Esophagus muscularis mucosa (tissue), 4 donors: Measurements from ENCODE around the gene PTPRN2. TPM values are rescaled to one million over a fixed set of nuclear protein-coding genes. Genes with fewer than 3 reads are reported as not detected.

Source experiments
- DNase-seq: peaks from one replicate; pipeline ENCODE4 v3.0.0-alpha.2; 2017; ENCODE audit errors: extremely low spot score
- H3K27ac ChIP-seq, 4 donors: fragments of 200-600 bp; sonication (generic); replicated peaks in 1 of 4; 1 replicate in 3 of 4; 2 replicates in 1 of 4; pipeline ENCODE4 v1.5.1; 2016 to 2019; ENCODE audit warnings: mild to moderate bottlenecking in 1 of 4
- H3K27me3 ChIP-seq, 4 donors: fragments of 200-600 bp; sonication (generic); one replicate each; pipeline versions ENCODE4 v1.5.1 to v1.6.0; 2016 to 2019
- H3K36me3 ChIP-seq, 4 donors: fragments of 200-600 bp; sonication (generic); one replicate each; pipeline ENCODE4 v1.5.1; 2016 to 2019
- H3K4me1 ChIP-seq, 4 donors: fragments of 200-600 bp; sonication (generic); one replicate each; pipeline ENCODE4 v1.5.1; 2016 to 2019
- H3K4me3 ChIP-seq, 4 donors: fragments of 200-600 bp; sonication (generic); 1 replicate in 2 of 4; 2 replicates in 2 of 4; pipeline ENCODE4 v1.5.1; 2016 to 2019; ENCODE audit warnings: mild to moderate bottlenecking in 4 of 4, moderate library complexity in 1 of 4
- H3K9me3 ChIP-seq, 4 donors: fragments of 200-600 bp; sonication (generic); 1 replicate in 3 of 4; 2 replicates in 1 of 4; pipeline ENCODE4 v1.5.1; 2016 to 2019
- EP300 ChIP-seq: sonication (generic); formaldehyde crosslinking; IDR thresholded peaks from one replicate; pipeline ENCODE4 v1.6.1; 2017; ENCODE audit warnings: antibody characterized with exemption
- POLR2A ChIP-seq: fragments of 450-650 bp; IDR thresholded peaks from one replicate; pipeline ENCODE4 v1.6.1; 2017; ENCODE audit warnings: antibody characterized with exemption, moderate library complexity, mild to moderate bottlenecking, low read depth
- POLR2AphosphoS5 ChIP-seq, 2 donors: sonication (generic); formaldehyde crosslinking; IDR thresholded peaks; one replicate each; pipeline ENCODE4 v1.6.1; 2017; ENCODE audit warnings: antibody characterized with exemption in 2 of 2
- WGBS: methylation state at CpG from one replicate; pipeline ENCODE4 v1.1.5; 2018; 5-methylcytosine and 5-hydroxymethylcytosine counted together
- intact Hi-C: fragments of 100-400 bp; cut with DNase I; formaldehyde crosslinking; loops from one replicate; pipeline ENCODE4 v1.15.1; 2023
- total RNA-seq, 4 donors: library from RNA; depleted of rRNA; stranded (reverse); fragments of >200 nt; gene quantifications; one replicate each; pipeline versions ENCODE4 v1.1.0 to v1.2.1, GENCODE V29; 2016
- TF ChIP-seq, protein P1 (sequence below), 3 experiments: fragments of 200-600 bp in 2 of 3; fragments of 450-650 bp in 1 of 3; sonication (generic) in 2 of 3; IDR thresholded peaks; one replicate each; pipeline ENCODE4 v1.5.1; 2017 to 2019; ENCODE audit warnings: antibody characterized with exemption in 3 of 3, mild to moderate bottlenecking in 2 of 3, moderate library complexity in 1 of 3

PTPRN2 gene
- total RNA-seq, 4 donors from 2014 or later, result 2.1 to 3.1 (median 3.1) TPM

DNA sequence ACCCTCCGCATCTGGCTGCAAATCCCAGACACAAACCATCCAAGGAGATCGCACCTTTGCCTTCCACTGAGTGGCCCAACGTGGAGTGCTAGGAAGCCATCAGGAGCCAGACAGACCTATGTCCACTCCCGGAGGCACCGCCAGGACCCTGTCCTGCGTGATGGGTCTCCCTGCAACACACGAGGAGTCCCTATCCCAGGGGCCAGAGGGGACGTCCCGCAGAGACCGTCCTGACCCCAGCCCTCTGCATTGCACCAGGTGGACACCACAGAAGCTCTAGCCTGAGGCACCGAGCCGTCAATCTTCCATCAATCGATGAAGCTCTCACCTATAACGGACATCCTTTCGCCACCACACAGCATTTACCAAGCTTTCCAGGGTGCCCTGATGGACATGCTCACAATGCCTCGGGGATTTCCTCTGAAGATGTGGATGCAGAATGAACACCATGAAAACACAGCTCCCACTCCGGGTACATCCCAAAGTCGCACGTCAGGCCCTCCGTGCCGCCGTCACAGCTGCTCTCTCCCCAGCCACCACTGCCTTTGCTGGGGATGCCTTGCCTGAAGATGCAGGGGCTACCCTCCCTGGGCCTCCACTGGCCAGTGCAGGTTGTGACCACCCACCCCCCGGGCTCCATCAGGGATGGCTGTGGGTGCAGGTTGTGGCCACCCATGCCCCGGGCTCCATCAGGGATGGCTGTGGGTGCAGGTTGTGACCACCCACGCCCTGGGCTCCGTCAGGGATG, 54.1 kb downstream of the PTPRN2 start:
- Histone ChIP-seq H3K27ac (no peak overlapping the region), H3K4me3 (no peak overlapping the region), H3K27me3 (peaks cover 0 to 29% (median 0%) of the 10 kb centered on the region in 4 donors), H3K4me1 (no peaks in the 10 kb centered on the region), H3K36me3 (no peaks in the 10 kb centered on the region), H3K9me3 (no peaks in the 10 kb centered on the region)
- DNase-seq, result no peak
- WGBS, result 87% methylated on average over 9 of the region's 26 CpGs
- TF ChIP-seq POLR2A, result no peak
- TF ChIP-seq, protein P1, sequence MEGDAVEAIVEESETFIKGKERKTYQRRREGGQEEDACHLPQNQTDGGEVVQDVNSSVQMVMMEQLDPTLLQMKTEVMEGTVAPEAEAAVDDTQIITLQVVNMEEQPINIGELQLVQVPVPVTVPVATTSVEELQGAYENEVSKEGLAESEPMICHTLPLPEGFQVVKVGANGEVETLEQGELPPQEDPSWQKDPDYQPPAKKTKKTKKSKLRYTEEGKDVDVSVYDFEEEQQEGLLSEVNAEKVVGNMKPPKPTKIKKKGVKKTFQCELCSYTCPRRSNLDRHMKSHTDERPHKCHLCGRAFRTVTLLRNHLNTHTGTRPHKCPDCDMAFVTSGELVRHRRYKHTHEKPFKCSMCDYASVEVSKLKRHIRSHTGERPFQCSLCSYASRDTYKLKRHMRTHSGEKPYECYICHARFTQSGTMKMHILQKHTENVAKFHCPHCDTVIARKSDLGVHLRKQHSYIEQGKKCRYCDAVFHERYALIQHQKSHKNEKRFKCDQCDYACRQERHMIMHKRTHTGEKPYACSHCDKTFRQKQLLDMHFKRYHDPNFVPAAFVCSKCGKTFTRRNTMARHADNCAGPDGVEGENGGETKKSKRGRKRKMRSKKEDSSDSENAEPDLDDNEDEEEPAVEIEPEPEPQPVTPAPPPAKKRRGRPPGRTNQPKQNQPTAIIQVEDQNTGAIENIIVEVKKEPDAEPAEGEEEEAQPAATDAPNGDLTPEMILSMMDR (IDR thresholded peaks at IDR 0.05), result no peak
- TF ChIP-seq POLR2AphosphoS5 (IDR thresholded peaks at IDR 0.05), result no peak
- no peak for TF ChIP-seq EP300
- intact Hi-C loops, result no loop called here

DNA sequence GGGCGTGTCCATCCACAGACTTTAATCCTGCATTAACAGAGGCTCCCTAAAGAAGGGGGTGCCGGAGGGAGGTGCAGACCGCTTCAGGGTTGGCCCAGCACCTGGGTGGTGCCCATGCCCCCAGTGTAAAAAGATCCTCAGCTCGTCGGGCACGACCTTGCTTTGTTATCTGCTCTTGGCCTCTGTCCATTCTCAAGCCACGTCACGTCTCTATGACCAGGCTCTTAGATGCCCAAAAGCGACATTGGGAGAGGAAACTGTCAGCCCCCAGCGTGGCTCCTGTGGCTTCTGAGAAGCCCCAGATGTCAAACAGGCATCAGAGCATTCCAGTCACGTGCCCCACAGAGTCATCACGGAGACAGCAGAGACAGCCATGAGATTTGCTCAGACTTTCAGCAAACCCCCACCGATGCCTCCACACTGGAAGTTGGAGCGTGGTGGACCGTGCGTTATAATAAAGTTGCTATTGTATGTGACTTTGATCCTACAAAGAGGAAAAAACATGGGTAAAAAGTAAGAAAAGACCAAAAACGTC, 55.5 kb downstream of the PTPRN2 start:
- 78% methylated on average over 16 of the region's 17 CpGs for WGBS
- intact Hi-C loops, result no loop called here
- TF ChIP-seq, protein P1 (IDR thresholded peaks at IDR 0.05), result no peak
- TF ChIP-seq EP300 (no peak), POLR2AphosphoS5 (IDR thresholded peaks at IDR 0.05) (no peak), POLR2A (no peak)
- Histone ChIP-seq H3K27me3 (peaks cover 0 to 39% (median 0%) of the 10 kb centered on the region in 4 donors), H3K4me1 (no peaks in the 10 kb centered on the region), H3K9me3 (no peaks in the 10 kb centered on the region), H3K36me3 (no peaks in the 10 kb centered on the region), H3K4me3 (no peak overlapping the region), H3K27ac (no peak overlapping the region)
- DNase-seq, result no peak

DNA sequence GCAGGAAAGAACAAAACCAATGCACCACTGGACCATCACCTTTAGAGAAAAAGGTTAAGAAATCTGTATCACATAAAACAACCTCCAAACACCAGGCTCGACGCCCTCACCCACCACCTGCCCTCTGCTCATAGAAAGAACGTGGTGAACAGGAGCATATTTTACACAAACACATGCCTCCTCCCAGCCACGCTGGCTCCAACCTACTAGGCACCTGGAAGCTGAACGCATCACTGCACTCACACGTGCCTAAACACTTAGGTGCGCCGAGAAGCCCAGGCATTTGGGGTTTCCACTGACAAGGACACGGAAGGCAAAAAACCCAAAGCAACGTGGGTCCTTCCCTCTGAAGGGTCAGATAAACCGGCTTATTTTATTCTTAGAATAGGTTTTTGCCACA, 56.0 kb downstream of the PTPRN2 start:
- no peaks in the 10 kb centered on the region for H3K36me3 ChIP-seq
- intact Hi-C loops, result no loop called here
- DNase-seq, result no peak
- WGBS, result 86% methylated on average over 11 of the region's 11 CpGs
- H3K4me1 ChIP-seq, result no peaks in the 10 kb centered on the region
- H3K4me3 ChIP-seq, result no peak overlapping the region
- peaks cover 0 to 44% (median 0%) of the 10 kb centered on the region in 4 donors for H3K27me3 ChIP-seq
- TF ChIP-seq POLR2A, result no peak
- no peak for TF ChIP-seq EP300
- TF ChIP-seq POLR2AphosphoS5 (IDR thresholded peaks at IDR 0.05), result no peak
- TF ChIP-seq, protein P1 (IDR thresholded peaks at IDR 0.05), result no peak
- H3K9me3 ChIP-seq, result no peaks in the 10 kb centered on the region
- no peak overlapping the region for H3K27ac ChIP-seq

DNA sequence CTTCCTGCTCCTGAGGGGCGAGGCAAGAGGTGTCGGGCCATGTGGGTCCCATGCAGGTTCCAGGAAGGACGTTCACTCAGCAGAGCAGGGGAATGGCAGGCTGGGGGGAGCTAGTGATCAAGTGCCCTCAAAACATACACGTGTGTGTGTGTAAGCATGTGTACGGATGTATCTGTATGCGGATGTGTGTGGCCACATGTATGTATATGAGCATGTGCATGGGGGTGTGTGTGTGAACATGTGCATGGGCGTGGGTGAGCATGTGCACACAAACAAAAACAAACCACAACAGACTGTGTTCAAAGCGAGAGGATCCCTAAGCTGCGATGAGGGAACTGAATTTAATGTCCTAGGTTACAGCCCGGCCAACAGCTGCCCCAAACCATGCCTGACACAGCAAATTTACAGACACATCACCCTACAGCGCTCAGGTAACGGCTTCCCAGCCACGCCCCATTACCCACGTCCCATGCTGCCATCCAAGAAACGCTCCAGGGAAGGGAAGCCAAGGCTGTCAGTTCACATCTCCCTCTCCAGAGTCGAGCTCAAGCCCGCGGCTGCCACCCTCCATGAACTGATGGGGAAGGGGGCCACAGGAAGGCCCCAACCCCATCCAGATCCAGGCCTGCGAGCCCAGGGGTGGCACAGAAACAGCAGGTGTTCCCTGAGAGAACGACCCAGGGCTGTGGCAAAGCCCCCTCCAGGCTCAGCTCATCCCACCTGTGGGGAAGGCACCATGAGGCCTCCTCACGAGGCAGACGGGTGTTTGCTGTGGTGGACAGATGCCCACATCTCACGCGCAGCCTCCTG, 56.6 kb downstream of the PTPRN2 start:
- Histone ChIP-seq H3K9me3 (no peaks in the 10 kb centered on the region), H3K27ac (no peak overlapping the region), H3K36me3 (no peaks in the 10 kb centered on the region), H3K27me3 (peaks cover 0 to 51% (median 0%) of the 10 kb centered on the region in 4 donors), H3K4me1 (no peaks in the 10 kb centered on the region), H3K4me3 (no peak overlapping the region)
- intact Hi-C loops, result no loop called here
- no peak for DNase-seq
- TF ChIP-seq, protein P1 (IDR thresholded peaks at IDR 0.05), result no peak
- TF ChIP-seq POLR2AphosphoS5 (IDR thresholded peaks at IDR 0.05) (no peak), EP300 (no peak), POLR2A (no peak)
- WGBS, result 83% methylated on average over 23 of the region's 24 CpGs
